ENCODE measurements around the gene CHURC1.

DNA sequence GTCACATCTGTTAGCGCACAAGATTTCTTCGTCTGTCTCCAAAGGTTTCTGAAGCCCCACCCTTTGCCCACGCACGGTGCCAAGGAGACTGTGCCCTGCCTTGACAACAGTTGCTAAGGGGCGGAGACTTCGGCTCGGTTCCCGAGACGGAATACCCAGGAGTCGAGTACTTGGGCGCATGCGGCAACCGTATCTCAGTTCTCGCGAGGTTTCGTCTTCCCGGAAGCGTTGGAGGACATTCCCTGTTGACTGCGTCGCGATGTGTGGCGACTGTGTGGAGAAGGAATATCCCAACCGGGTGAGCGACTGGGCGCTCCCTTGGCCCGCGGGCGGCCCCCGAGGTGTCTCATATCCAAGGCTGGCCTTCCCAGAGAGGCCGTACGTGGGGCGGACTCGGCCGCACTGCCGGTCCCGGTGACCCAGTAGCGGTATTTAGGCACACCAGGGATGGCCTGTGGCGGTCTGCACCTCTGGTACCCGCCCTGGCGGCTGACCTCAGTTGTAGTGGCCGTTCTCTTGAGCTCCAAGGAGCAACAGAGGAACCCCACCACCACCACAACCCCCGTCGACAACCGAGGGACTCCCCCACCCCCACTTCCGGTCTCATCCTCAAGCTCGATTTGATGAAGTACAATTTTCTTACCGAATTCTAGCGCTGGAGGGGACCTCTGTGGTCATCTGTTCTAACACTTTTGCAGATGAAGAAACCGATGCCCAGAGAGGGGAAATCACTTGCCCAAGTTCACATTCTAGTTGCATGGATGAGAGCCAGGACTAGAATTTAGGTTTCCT, at the start of gene CHURC1:
- TF ChIP-seq, protein P1, sequence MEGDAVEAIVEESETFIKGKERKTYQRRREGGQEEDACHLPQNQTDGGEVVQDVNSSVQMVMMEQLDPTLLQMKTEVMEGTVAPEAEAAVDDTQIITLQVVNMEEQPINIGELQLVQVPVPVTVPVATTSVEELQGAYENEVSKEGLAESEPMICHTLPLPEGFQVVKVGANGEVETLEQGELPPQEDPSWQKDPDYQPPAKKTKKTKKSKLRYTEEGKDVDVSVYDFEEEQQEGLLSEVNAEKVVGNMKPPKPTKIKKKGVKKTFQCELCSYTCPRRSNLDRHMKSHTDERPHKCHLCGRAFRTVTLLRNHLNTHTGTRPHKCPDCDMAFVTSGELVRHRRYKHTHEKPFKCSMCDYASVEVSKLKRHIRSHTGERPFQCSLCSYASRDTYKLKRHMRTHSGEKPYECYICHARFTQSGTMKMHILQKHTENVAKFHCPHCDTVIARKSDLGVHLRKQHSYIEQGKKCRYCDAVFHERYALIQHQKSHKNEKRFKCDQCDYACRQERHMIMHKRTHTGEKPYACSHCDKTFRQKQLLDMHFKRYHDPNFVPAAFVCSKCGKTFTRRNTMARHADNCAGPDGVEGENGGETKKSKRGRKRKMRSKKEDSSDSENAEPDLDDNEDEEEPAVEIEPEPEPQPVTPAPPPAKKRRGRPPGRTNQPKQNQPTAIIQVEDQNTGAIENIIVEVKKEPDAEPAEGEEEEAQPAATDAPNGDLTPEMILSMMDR (conservative IDR thresholded peaks at IDR 0.05; ENCODE audit: low read depth in 2 of 2), result no peak
- no peak for TF ChIP-seq JUNB (IDR thresholded peaks at IDR 0.05; ENCODE audit: unreplicated experiment)
- TF ChIP-seq, protein P2, sequence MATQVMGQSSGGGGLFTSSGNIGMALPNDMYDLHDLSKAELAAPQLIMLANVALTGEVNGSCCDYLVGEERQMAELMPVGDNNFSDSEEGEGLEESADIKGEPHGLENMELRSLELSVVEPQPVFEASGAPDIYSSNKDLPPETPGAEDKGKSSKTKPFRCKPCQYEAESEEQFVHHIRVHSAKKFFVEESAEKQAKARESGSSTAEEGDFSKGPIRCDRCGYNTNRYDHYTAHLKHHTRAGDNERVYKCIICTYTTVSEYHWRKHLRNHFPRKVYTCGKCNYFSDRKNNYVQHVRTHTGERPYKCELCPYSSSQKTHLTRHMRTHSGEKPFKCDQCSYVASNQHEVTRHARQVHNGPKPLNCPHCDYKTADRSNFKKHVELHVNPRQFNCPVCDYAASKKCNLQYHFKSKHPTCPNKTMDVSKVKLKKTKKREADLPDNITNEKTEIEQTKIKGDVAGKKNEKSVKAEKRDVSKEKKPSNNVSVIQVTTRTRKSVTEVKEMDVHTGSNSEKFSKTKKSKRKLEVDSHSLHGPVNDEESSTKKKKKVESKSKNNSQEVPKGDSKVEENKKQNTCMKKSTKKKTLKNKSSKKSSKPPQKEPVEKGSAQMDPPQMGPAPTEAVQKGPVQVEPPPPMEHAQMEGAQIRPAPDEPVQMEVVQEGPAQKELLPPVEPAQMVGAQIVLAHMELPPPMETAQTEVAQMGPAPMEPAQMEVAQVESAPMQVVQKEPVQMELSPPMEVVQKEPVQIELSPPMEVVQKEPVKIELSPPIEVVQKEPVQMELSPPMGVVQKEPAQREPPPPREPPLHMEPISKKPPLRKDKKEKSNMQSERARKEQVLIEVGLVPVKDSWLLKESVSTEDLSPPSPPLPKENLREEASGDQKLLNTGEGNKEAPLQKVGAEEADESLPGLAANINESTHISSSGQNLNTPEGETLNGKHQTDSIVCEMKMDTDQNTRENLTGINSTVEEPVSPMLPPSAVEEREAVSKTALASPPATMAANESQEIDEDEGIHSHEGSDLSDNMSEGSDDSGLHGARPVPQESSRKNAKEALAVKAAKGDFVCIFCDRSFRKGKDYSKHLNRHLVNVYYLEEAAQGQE (IDR thresholded peaks at IDR 0.05; ENCODE audit: unreplicated experiment), result no peak
